HEK293 (cell line): ENCODE data around the gene TXNRD3.

Source experiments
- CTCF ChIA-PET: fragments of 350-600 bp; formaldehyde crosslinking; extraction: SDS; loops from one replicate; lab custom pipeline; 2021; ENCODE audit warnings: antibody characterized with exemption; lab: Yijun Ruan, JAX
- POLR2A ChIA-PET: fragments of 300-600 bp; formaldehyde crosslinking; extraction: SDS; loops from one replicate; lab custom pipeline; 2020; ENCODE audit warnings: antibody characterized with exemption, inconsistent platforms; lab: Yijun Ruan, JAX
- H3K27ac ChIP-seq: fragments of 200-500 bp; sonication (Bioruptor generic); 2 replicates; pipeline ENCODE4 v1.5.1; 2014; ENCODE audit warnings: low read depth, low read length, control low read depth, inconsistent platforms; ENCODE audit errors: extremely low read depth
- H3K36me3 ChIP-seq, 2 experiments: fragments of 200-500 bp in 1 of 2; sonication (Bioruptor generic) in 1 of 2; 1 replicate in 1 of 2; 2 replicates in 1 of 2; pipeline ENCODE4 v1.5.1; 2014 to 2017; ENCODE audit warnings: inconsistent platforms in 2 of 2, low read length in 2 of 2; ENCODE audit not compliant: control insufficient read depth in 2 of 2, insufficient read depth in 1 of 2
- H3K4me1 ChIP-seq: fragments of 200-500 bp; sonication (Bioruptor generic); 2 replicates; pipeline ENCODE4 v1.5.1; 2014; ENCODE audit warnings: mild to moderate bottlenecking, low read length, inconsistent platforms; ENCODE audit not compliant: control insufficient read depth, insufficient read depth
- H3K4me3 ChIP-seq: 2 replicates; pipeline ENCODE4 v1.5.1; 2011; ENCODE audit warnings: low read depth, mild to moderate bottlenecking, control low read depth, low read length, moderate library complexity
- H3K9me3 ChIP-seq: fragments of 200-500 bp; sonication (Bioruptor generic); 2 replicates; pipeline ENCODE4 v1.5.1; 2014; ENCODE audit warnings: low read depth, low read length, inconsistent platforms; ENCODE audit not compliant: control insufficient read depth, insufficient read depth
- AEBP2 ChIP-seq: fragments of 450-650 bp; formaldehyde crosslinking; IDR thresholded peaks from 2 replicates; pipeline ENCODE4 v1.5.1; 2016; ENCODE audit warnings: missing biosample characterization, missing genetic modification characterization, borderline replicate concordance
- HIC1 ChIP-seq: fragments of 450-650 bp; formaldehyde crosslinking; IDR thresholded peaks from 2 replicates; pipeline ENCODE4 v1.5.1; 2016; ENCODE audit warnings: missing biosample characterization, missing genetic modification characterization
- HOXC10 ChIP-seq: sonication (generic); formaldehyde crosslinking; IDR thresholded peaks from 2 replicates; pipeline ENCODE4 v1.8.1; 2023; ENCODE audit warnings: mild to moderate bottlenecking, missing genetic modification reagents
- INSM2 ChIP-seq: fragments of 450-650 bp; formaldehyde crosslinking; IDR thresholded peaks from 2 replicates; pipeline ENCODE4 v1.5.1; 2016; ENCODE audit warnings: missing biosample characterization, missing genetic modification characterization
- PRDM1 ChIP-seq: fragments of 450-650 bp; formaldehyde crosslinking; IDR thresholded peaks from 2 replicates; pipeline ENCODE4; 2016; ENCODE audit warnings: missing biosample characterization, missing genetic modification characterization
- PRDM2 ChIP-seq: fragments of 450-650 bp; formaldehyde crosslinking; IDR thresholded peaks from 2 replicates; pipeline ENCODE4 v1.5.1; 2016; ENCODE audit warnings: missing biosample characterization, missing genetic modification characterization, borderline replicate concordance
- ZBTB10 ChIP-seq: fragments of 450-650 bp; formaldehyde crosslinking; IDR thresholded peaks from 2 replicates; pipeline ENCODE4 v1.5.1; 2016; ENCODE audit warnings: missing biosample characterization, missing genetic modification characterization
- ZFP37 ChIP-seq: fragments of 450-650 bp; formaldehyde crosslinking; IDR thresholded peaks from 2 replicates; pipeline ENCODE4 v1.5.1; 2016; ENCODE audit warnings: missing biosample characterization, missing genetic modification characterization
- ZNF10 ChIP-seq: fragments of 450-650 bp; formaldehyde crosslinking; IDR thresholded peaks from 2 replicates; pipeline ENCODE4 v1.5.1; 2017; ENCODE audit warnings: missing biosample characterization, missing genetic modification characterization
- ZNF174 ChIP-seq: fragments of 450-650 bp; formaldehyde crosslinking; IDR thresholded peaks from 2 replicates; pipeline ENCODE4 v1.5.0; 2017; ENCODE audit warnings: missing biosample characterization, mild to moderate bottlenecking, missing genetic modification characterization
- ZNF175 ChIP-seq: fragments of 450-650 bp; formaldehyde crosslinking; IDR thresholded peaks from 2 replicates; pipeline ENCODE4 v1.5.1; 2016; ENCODE audit warnings: missing biosample characterization, missing genetic modification characterization
- ZNF18 ChIP-seq: fragments of 450-650 bp; formaldehyde crosslinking; IDR thresholded peaks from 2 replicates; pipeline ENCODE4 v1.5.1; 2016; ENCODE audit warnings: missing biosample characterization, missing genetic modification characterization
- ZNF2 ChIP-seq: fragments of 450-650 bp; formaldehyde crosslinking; IDR thresholded peaks from 2 replicates; pipeline ENCODE4 v1.5.1; 2016; ENCODE audit warnings: missing biosample characterization, missing genetic modification characterization
- ZNF221 ChIP-seq: fragments of 450-650 bp; formaldehyde crosslinking; IDR thresholded peaks from 2 replicates; pipeline ENCODE4 v1.5.1; 2017; ENCODE audit warnings: missing biosample characterization, missing genetic modification characterization, borderline replicate concordance
- ZNF394 ChIP-seq: fragments of 450-650 bp; formaldehyde crosslinking; IDR thresholded peaks from 2 replicates; pipeline ENCODE4 v1.5.1; 2016; ENCODE audit warnings: missing biosample characterization, missing genetic modification characterization, mild to moderate bottlenecking, moderate library complexity, borderline replicate concordance
- ZNF521 ChIP-seq: fragments of 450-650 bp; formaldehyde crosslinking; IDR thresholded peaks from 2 replicates; pipeline ENCODE4 v1.5.1; 2017; ENCODE audit warnings: missing biosample characterization, mild to moderate bottlenecking, missing genetic modification characterization
- ZNF529 ChIP-seq: fragments of 450-650 bp; formaldehyde crosslinking; IDR thresholded peaks from 2 replicates; pipeline ENCODE4 v1.5.1; 2017; ENCODE audit warnings: missing genetic modification characterization, missing biosample characterization; ENCODE audit not compliant: insufficient replicate concordance
- ZNF610 ChIP-seq: fragments of 450-650 bp; formaldehyde crosslinking; IDR thresholded peaks from 2 replicates; pipeline ENCODE4 v1.5.1; 2016; ENCODE audit warnings: missing biosample characterization, missing genetic modification characterization, borderline replicate concordance

The TXNRD3 gene

GRCh38 chr3:126616931-126617330 lies 38.0 kb downstream of the TXNRD3 start:
- H3K4me1 ChIP-seq = no peaks in the 10 kb centered on the region
- ChIA-PET CTCF (no interaction called here), POLR2A (no interaction called here)
- H3K36me3 ChIP-seq = peaks cover 0 to 35% of the 10 kb centered on the region in 2 experiments; a peak in 2 of 3 replicates
- no peaks in the 10 kb centered on the region for H3K9me3 ChIP-seq
- H3K27ac ChIP-seq = no peak overlapping the region
- no peak overlapping the region for H3K4me3 ChIP-seq
- TF ChIP-seq INSM2 (no peak), HOXC10 (CRISPR knock-in tag) (no peak), AEBP2 (no peak), PRDM1 (tag by site-specific recombination) (no peak), ZFP37 (no peak), ZNF10 (tag by site-specific recombination) (no peak), HIC1 (tag by site-specific recombination) (no peak), ZNF610 (tag by site-specific recombination) (no peak), ZNF221 (tag by site-specific recombination) (no peak), ZBTB10 (tag by site-specific recombination) (no peak), ZNF521 (tag by site-specific recombination) (no peak), ZNF529 (tag by site-specific recombination) (no peak), ZNF175 (tag by site-specific recombination) (no peak), ZNF394 (tag by site-specific recombination) (no peak), ZNF2 (tag by site-specific recombination) (no peak), ZNF18 (tag by site-specific recombination) (no peak), ZNF174 (tag by site-specific recombination) (no peak), PRDM2 (tag by site-specific recombination) (no peak)
